Activated T-helper 1 cell treated with anti-CD3 and anti-CD28 coated beads, Interleukin-2, amount 50 U/mL, for 16 hours (primary cell): Measurements from ENCODE around the gene CANT1.

Source experiments
- DNase-seq, 2 donors: peaks; one replicate each; pipeline ENCODE4 v3.0.0-alpha.2; 2020; ENCODE audit warnings: low read depth in 1 of 2, low spot score in 1 of 2

Gene CANT1

GRCh38 chr17:79010304-79010646, 711 bp upstream of the CANT1 start:
- DNase-seq: no peak

- DNase-seq: no peak
Observed at GRCh38 chr17:79008666-79009387, 737 bp downstream of the CANT1 start.

- DNase-seq: no peak
Observed at GRCh38 chr17:79007504-79008381, 1.8 kb downstream of the CANT1 start.

- no peak for DNase-seq
Observed at GRCh38 chr17:79006794-79007503, 2.6 kb downstream of the CANT1 start.

GRCh38 chr17:79006046-79006445, 3.5 kb downstream of the CANT1 start:
- DNase-seq: no peak

GRCh38 chr17:79005063-79005861, 4.3 kb downstream of the CANT1 start:
- DNase-seq: no peak

GRCh38 chr17:79003661-79004411, 5.7 kb downstream of the CANT1 start:
- no peak for DNase-seq

GRCh38 chr17:79002796-79003593, 6.6 kb downstream of the CANT1 start:
- DNase-seq: no peak

GRCh38 chr17:79002291-79002690, 7.3 kb downstream of the CANT1 start:
- no peak for DNase-seq

GRCh38 chr17:79001190-79002020, 8.2 kb downstream of the CANT1 start:
- no peak for DNase-seq

- no peak for DNase-seq
Observed at GRCh38 chr17:79000396-79001189, 9.0 kb downstream of the CANT1 start.

GRCh38 chr17:78999947-79000395, 9.6 kb downstream of the CANT1 start:
- DNase-seq: no peak

- DNase-seq: no peak
Observed at GRCh38 chr17:78999056-78999768, 10.4 kb downstream of the CANT1 start.

- DNase-seq: no peak
Observed at GRCh38 chr17:78998311-78999055, 11.1 kb downstream of the CANT1 start.

GRCh38 chr17:78997881-78998280, 11.7 kb downstream of the CANT1 start:
- no peak for DNase-seq

GRCh38 chr17:78997231-78997741, 12.3 kb downstream of the CANT1 start:
- no peak for DNase-seq
